WTC11 (cell line): ENCODE results near the gene TAPBP.

ENCODE experiments used
- ATF3 ChIP-seq: sonication (generic); formaldehyde crosslinking; conservative IDR thresholded peaks from 2 replicates; pipeline ENCODE4 v1.8.1; 2022; ENCODE audit warnings: mild to moderate bottlenecking, missing genetic modification reagents
- CREB1 ChIP-seq: sonication (generic); formaldehyde crosslinking; IDR thresholded peaks from 2 replicates; pipeline ENCODE4 v1.8.0; 2023; ENCODE audit warnings: mild to moderate bottlenecking, missing genetic modification reagents
- CTCF ChIP-seq: fragments of 200-600 bp; IDR thresholded peaks from 2 replicates; pipeline ENCODE4 v1.8.0; 2022; ENCODE audit warnings: antibody characterized with exemption
- E2F4 ChIP-seq: sonication (generic); formaldehyde crosslinking; IDR thresholded peaks from 2 replicates; pipeline ENCODE4 v1.8.1; 2022; ENCODE audit warnings: low read depth, mild to moderate bottlenecking, moderate library complexity, missing genetic modification reagents, borderline replicate concordance
- ELF4 ChIP-seq: sonication (generic); formaldehyde crosslinking; IDR thresholded peaks from 2 replicates; pipeline ENCODE4 v1.8.1; 2022; ENCODE audit warnings: low read depth, mild to moderate bottlenecking, moderate library complexity, missing genetic modification reagents
- GABPB1 ChIP-seq: sonication (generic); formaldehyde crosslinking; IDR thresholded peaks from 2 replicates; pipeline ENCODE4 v1.8.1; 2023; ENCODE audit warnings: mild to moderate bottlenecking, missing genetic modification reagents
- NFYB ChIP-seq: sonication (generic); formaldehyde crosslinking; conservative IDR thresholded peaks from 2 replicates; pipeline ENCODE4 v1.8.0; 2022; ENCODE audit warnings: low read depth, missing genetic modification reagents
- NR3C1 ChIP-seq: sonication (generic); formaldehyde crosslinking; conservative IDR thresholded peaks from 2 replicates; pipeline ENCODE4 v1.8.1; 2023; ENCODE audit warnings: low read depth, mild to moderate bottlenecking, missing genetic modification reagents
- ZBTB43 ChIP-seq: sonication (generic); formaldehyde crosslinking; IDR thresholded peaks from 2 replicates; pipeline ENCODE4 v1.8.1; 2023; ENCODE audit warnings: mild to moderate bottlenecking, missing genetic modification reagents
- ZNF121 ChIP-seq: sonication (generic); formaldehyde crosslinking; IDR thresholded peaks from 2 replicates; pipeline ENCODE4 v1.8.0; 2023; ENCODE audit warnings: missing genetic modification reagents
- ZNF512 ChIP-seq: sonication (generic); formaldehyde crosslinking; IDR thresholded peaks from 2 replicates; pipeline ENCODE4 v1.8.1; 2022; ENCODE audit warnings: missing genetic modification reagents, borderline replicate concordance

GRCh38 chr6:33335916-33336315, 22.0 kb upstream of the TAPBP start:
- no peak for TF ChIP-seq NFYB (CRISPR knock-in tag)
- no peak for TF ChIP-seq CTCF
- TF ChIP-seq NR3C1 (CRISPR knock-in tag) = no peak
- TF ChIP-seq CREB1 (CRISPR knock-in tag) = no peak
- TF ChIP-seq ZNF121 (CRISPR knock-in tag) = no peak
- TF ChIP-seq ZNF512 (CRISPR knock-in tag) = no peak
- TF ChIP-seq E2F4 (CRISPR knock-in tag) = no peak
- no peak for TF ChIP-seq ATF3
- no peak for TF ChIP-seq GABPB1 (CRISPR knock-in tag)
- TF ChIP-seq ELF4 (CRISPR knock-in tag) = no peak
- TF ChIP-seq ZBTB43 = no peak
